PC-3 (cell line): ENCODE results near the gene STYK1.

Experiments
- CTCF ChIP-seq: fragments of 300-600 bp; sonication (generic); conservative IDR thresholded peaks from 2 replicates; pipeline ENCODE4 v1.5.1; 2017; ENCODE audit warnings: antibody characterized with exemption, low read depth, mild to moderate bottlenecking, low read length
- EZH2 ChIP-seq: fragments of 300-600 bp; sonication (generic); IDR thresholded peaks from one replicate; pipeline ENCODE4 v1.6.1; 2017; ENCODE audit warnings: antibody characterized with exemption, mild to moderate bottlenecking, low read length; ENCODE audit not compliant: unreplicated experiment

- TF ChIP-seq CTCF, result no peak
- TF ChIP-seq EZH2, result no peak
Observed at GRCh38 chr12:10709808-10710207, 36.0 kb upstream of the STYK1 start.
